Measurements from ENCODE around the gene ZNF385C. TPM values are rescaled to one million over a fixed set of nuclear protein-coding genes. Genes with fewer than 3 reads are reported as not detected.

Gene ZNF385C
- total RNA-seq, 1 experiment from 2014 or later, result 2.8 TPM

DNA sequence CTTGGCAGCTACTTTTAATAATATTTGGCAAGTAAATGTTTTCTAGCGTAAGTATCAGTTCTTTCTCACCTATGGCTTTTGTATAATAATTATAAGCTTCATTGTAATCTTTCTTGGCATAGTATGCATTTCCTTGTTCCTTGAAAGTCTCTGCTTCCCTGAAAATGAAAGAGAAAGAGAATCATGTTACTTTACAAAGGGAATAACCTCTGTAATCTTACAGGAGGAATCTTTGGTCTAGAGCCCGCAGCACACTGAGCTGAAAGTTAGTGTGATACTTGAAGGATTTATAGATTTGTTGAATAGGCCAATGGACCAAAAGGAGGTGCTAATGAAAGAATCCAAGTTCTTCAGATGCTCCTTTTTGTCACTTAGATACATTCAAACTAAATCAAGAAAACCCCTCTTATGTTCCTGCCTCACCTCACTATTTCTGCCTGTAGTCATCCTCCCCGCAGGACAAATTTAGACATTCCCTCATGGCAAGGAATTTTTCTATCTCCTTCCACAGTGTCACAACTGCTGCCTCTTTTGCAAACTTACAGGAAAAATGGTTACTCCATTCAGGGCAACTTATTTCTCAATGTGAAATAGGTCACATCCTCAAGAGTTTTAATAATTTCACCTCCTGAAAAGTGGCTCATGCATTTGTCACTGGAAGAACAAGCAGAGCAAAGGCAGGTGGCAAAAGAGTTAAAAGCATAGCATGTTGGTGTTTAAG is 97.7 kb downstream of the ZNF385C start:
- H3K27ac ChIP-seq (ENCODE audit: insufficient read length, low read depth, low read length), result no peak overlapping the region
- H3K4me2 ChIP-seq (ENCODE audit: insufficient read depth, insufficient read length, low read length), result no peak overlapping the region
- H2BK5ac ChIP-seq (ENCODE audit: insufficient read length, low read length), result no peak overlapping the region
- no peaks in the 10 kb centered on the region for H4K20me1 ChIP-seq (ENCODE audit: control insufficient read depth, insufficient read depth, insufficient read length)
- H4K8ac ChIP-seq (replicated peaks; ENCODE audit: insufficient read length, low read depth, low read length), result no peak overlapping the region
- H3K9me3 ChIP-seq (ENCODE audit: control insufficient read depth, low read depth, low read length), result no peaks in the 10 kb centered on the region
- no peaks in the 10 kb centered on the region for H3K4me1 ChIP-seq (ENCODE audit: insufficient read depth, low read length)
- H3K14ac ChIP-seq (ENCODE audit: insufficient read depth, low read length), result no peak overlapping the region
- H3K27ac Mint-ChIP-seq, result no peak overlapping the region
- DNase-seq, result no peak
- H3K27me3 Mint-ChIP-seq (ENCODE audit: low read depth), result no peaks in the 10 kb centered on the region
- H3K79me1 ChIP-seq (ENCODE audit: insufficient read depth, low read depth, low read length, poor library complexity, severe bottlenecking), result no peaks in the 10 kb centered on the region
- 0 out of 4 replicates have a peak, but pooled peaks cover 0 to 4% of the 10 kb centered on the region in 2 experiments for H3K4me1 Mint-ChIP-seq
- no peak overlapping the region for H3K4me3 Mint-ChIP-seq
- no peaks in the 10 kb centered on the region for H3K23me2 ChIP-seq (ENCODE audit: insufficient read length, low read depth, low read length, poor library complexity, severe bottlenecking)
- no peak overlapping the region for H3K4ac ChIP-seq (ENCODE audit: low read depth, low read length)
- no peak overlapping the region for H2AK5ac ChIP-seq (ENCODE audit: insufficient read length, low read length)
- H4K91ac ChIP-seq (ENCODE audit: insufficient read length, low read depth, low read length), result no peak overlapping the region
- H3K56ac ChIP-seq (ENCODE audit: insufficient read length, low read depth, low read length), result no peak overlapping the region
- H3K9me3 Mint-ChIP-seq, result no peaks in the 10 kb centered on the region
- no peak overlapping the region for H3K23ac ChIP-seq (ENCODE audit: insufficient read length, low read depth, low read length)
- H3K27me3 ChIP-seq (ENCODE audit: insufficient read depth, low read length), result no peaks in the 10 kb centered on the region
- H3K18ac ChIP-seq (ENCODE audit: insufficient read length, low read depth, low read length), result no peak overlapping the region
- no peak overlapping the region for H3T11ph ChIP-seq (ENCODE audit: low read length)
- H3K36me3 Mint-ChIP-seq (ENCODE audit: insufficient read depth in 1 of 3, low read depth in 3 of 3), result peaks cover 36 to 71% (median 65%) of the 10 kb centered on the region in 3 experiments
- no peak overlapping the region for H2BK12ac ChIP-seq (ENCODE audit: insufficient read length, low read depth, low read length)
- H3K9ac ChIP-seq (ENCODE audit: extremely low read depth, insufficient read length, low read length), result no peak overlapping the region
- no peak overlapping the region for H2BK15ac ChIP-seq (ENCODE audit: low read depth, low read length)
- H2AFZ ChIP-seq (ENCODE audit: low read length), result no peak overlapping the region
- TF ChIP-seq, protein P1, sequence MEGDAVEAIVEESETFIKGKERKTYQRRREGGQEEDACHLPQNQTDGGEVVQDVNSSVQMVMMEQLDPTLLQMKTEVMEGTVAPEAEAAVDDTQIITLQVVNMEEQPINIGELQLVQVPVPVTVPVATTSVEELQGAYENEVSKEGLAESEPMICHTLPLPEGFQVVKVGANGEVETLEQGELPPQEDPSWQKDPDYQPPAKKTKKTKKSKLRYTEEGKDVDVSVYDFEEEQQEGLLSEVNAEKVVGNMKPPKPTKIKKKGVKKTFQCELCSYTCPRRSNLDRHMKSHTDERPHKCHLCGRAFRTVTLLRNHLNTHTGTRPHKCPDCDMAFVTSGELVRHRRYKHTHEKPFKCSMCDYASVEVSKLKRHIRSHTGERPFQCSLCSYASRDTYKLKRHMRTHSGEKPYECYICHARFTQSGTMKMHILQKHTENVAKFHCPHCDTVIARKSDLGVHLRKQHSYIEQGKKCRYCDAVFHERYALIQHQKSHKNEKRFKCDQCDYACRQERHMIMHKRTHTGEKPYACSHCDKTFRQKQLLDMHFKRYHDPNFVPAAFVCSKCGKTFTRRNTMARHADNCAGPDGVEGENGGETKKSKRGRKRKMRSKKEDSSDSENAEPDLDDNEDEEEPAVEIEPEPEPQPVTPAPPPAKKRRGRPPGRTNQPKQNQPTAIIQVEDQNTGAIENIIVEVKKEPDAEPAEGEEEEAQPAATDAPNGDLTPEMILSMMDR (conservative IDR thresholded peaks at IDR 0.05), result no peak
- no peak overlapping the region for H4K5ac ChIP-seq (ENCODE audit: insufficient read length, low read depth, low read length)
- peaks cover 2% of the 10 kb centered on the region; the same call in 1 of the 2 replicates for H3K79me2 ChIP-seq (ENCODE audit: insufficient read depth, low read length)
- H2BK20ac ChIP-seq (ENCODE audit: low read depth, low read length, poor library complexity, severe bottlenecking), result no peak overlapping the region
- no CpG with 5 or more reads among the region's 3 CpGs for WGBS (ENCODE audit: extremely low coverage, insufficient read length, low lambda C conversion rate)
- H2BK120ac ChIP-seq (ENCODE audit: low read depth, low read length, poor library complexity, severe bottlenecking), result no peak overlapping the region

All from H9 (cell line).